WERI-Rb-1 (cell line): Measurements from ENCODE around the gene NR2F6.

ENCODE experiments used
- DNase-seq: peaks from one replicate; pipeline ENCODE4 v3.0.0-alpha.2; 2020
- H3K27ac ChIP-seq: fragments of 250-450 bp; sonication (Bioruptor Pico); 2 replicates; pipeline ENCODE4 v1.5.1; 2020; ENCODE audit warnings: mild to moderate bottlenecking, moderate library complexity
- H3K27me3 ChIP-seq: fragments of 250-450 bp; sonication (Bioruptor Pico); 2 replicates; pipeline ENCODE4 v1.5.1; 2021; ENCODE audit warnings: mild to moderate bottlenecking, low read depth, moderate library complexity; ENCODE audit not compliant: insufficient read depth, severe bottlenecking
- H3K36me3 ChIP-seq: fragments of 250-450 bp; sonication (Bioruptor Pico); 2 replicates; pipeline ENCODE4 v1.5.1; 2020; ENCODE audit warnings: mild to moderate bottlenecking, moderate library complexity
- H3K4me3 ChIP-seq: 2 replicates; pipeline ENCODE4 v1.5.1; 2011; ENCODE audit warnings: low read depth, mild to moderate bottlenecking, control low read depth, low read length
- H3K9me3 ChIP-seq: fragments of 250-450 bp; sonication (Bioruptor Pico); 2 replicates; pipeline ENCODE4 v1.5.1; 2021; ENCODE audit warnings: mild to moderate bottlenecking, moderate library complexity; ENCODE audit not compliant: severe bottlenecking
- TF ChIP-seq, protein P1 (sequence below): IDR thresholded peaks from 2 replicates; pipeline ENCODE4 v1.5.1; 2011; ENCODE audit warnings: low read depth, mild to moderate bottlenecking, control low read depth, inconsistent platforms, low read length

The NR2F6 gene

DNA sequence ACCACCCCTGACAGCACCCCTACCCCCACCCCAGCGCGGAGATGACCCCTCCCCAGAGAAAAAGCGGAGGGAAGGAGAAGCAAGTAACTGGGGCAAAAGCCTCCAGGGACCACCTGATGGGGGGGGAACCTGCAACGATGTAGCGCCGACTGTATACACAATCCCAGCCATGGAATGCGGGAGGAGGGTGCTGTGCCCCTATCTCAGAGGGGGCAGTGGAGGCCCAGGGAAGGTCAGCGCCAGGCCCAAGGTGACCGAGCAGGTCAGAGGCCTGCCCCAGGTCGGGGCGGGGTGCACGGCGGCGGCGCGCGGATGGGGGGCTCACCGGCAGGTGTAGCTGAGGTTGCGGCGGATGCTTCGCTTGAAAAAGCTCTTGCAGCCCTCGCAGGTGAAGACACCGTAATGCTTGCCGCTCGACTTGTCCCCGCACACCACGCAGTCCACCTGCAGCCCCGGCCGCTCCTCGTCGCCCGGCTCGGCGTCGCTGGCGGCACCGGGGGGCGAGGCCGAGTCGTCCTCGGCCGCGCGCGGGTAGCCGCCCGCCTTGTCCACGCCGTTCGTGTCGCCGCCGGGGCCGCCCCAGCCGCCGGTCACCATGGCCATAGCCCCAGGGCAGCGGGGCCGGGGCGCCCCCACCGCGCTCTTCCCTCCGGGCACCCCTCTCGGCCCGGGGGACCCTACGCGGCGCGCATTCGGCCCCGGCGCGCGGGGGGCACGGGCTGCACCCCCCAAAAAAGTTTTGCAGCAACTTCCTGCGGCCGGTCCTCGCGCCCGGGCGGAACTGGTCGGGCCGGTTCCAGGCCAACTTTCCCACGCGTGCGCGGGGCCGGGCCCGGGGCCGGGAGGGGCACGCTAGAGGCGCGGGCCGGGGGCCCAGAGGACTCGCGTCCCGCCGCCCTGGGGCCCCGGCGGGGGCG, 843 bp downstream of the NR2F6 start:
- no peak for DNase-seq
- Histone ChIP-seq H3K36me3 (peaks cover 24% of the 10 kb centered on the region), H3K27ac (peak overlapping the region; percentile 89), H3K4me3 (peak overlapping the region; percentile 72), H3K9me3 (no peaks in the 10 kb centered on the region), H3K27me3 (no peaks in the 10 kb centered on the region)
- TF ChIP-seq, protein P1, sequence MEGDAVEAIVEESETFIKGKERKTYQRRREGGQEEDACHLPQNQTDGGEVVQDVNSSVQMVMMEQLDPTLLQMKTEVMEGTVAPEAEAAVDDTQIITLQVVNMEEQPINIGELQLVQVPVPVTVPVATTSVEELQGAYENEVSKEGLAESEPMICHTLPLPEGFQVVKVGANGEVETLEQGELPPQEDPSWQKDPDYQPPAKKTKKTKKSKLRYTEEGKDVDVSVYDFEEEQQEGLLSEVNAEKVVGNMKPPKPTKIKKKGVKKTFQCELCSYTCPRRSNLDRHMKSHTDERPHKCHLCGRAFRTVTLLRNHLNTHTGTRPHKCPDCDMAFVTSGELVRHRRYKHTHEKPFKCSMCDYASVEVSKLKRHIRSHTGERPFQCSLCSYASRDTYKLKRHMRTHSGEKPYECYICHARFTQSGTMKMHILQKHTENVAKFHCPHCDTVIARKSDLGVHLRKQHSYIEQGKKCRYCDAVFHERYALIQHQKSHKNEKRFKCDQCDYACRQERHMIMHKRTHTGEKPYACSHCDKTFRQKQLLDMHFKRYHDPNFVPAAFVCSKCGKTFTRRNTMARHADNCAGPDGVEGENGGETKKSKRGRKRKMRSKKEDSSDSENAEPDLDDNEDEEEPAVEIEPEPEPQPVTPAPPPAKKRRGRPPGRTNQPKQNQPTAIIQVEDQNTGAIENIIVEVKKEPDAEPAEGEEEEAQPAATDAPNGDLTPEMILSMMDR = no peak

DNA sequence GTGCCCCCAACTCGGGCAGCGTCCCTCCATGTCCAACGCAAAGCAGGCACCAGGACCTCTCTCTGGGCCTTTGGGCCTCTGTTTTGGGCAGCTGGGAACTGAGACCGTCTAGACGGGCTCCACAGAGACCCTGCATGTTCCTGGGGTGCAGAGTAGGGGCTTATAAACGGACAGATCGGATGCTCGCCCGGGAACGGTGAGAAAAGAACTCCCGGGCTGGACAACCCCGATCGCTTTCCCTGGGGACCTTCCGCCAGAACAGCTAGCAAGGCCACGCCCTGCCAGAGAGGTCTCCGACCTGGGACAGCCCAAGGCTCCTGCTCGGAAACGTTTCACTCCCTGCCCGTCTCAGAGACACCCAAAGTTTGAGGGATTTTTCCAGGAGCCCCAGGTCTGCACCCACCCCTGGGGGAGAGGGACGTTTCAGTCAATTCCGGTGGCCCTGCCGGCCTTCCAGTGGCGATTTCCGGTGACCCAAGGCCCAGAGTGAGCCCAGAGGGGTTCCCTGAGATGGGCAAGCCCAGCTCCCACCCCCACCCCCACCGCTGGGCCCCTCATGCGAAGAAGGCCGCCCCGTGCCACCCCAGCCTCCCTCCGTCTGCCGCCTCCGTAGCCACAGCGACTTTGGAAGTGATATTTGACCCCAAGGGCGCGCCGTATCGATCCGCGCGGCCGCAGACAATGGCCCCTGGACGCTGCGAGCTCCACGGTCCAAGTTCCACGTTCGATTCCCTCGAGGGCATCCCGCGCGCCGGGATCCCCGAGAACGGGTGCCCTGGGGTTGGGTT, 1.7 kb downstream of the NR2F6 start:
- H3K36me3 ChIP-seq = peaks cover 31% of the 10 kb centered on the region
- peak; percentile 46 for DNase-seq
- no peaks in the 10 kb centered on the region for H3K9me3 ChIP-seq
- peak overlapping the region; percentile 89 for H3K27ac ChIP-seq
- H3K27me3 ChIP-seq = no peaks in the 10 kb centered on the region
- H3K4me3 ChIP-seq = peak overlapping the region; percentile 72
- TF ChIP-seq, protein P1 = no peak

DNA sequence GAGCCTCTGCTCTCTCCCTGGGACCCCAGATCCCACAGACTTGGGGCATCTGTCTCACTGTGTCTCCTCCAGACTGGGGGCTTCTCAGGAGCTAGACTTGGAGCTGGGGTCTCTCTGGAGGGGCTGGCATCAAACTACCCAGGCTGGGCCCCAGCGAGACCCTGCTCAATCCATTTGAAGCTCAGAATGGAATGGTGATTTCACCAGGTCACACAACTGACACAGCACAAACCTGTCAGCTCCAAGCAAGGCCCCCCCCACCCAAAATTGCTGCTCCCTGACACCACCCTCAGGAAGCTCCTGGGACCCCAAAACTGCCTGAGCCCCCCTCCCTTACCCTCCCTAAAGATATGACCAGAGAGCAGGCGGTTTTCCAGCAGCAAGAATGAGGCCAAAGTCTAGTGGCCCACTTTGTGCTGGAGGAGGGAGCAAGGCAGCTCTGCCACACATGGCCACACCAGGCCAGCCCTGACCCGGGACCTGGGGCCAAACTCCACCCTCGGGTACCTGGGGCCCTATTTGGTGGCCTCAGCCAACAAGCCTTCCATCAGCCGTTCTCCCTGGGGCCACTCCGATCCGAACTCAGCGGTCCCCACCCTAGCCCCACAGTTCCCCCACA, 2.4 kb downstream of the NR2F6 start:
- Histone ChIP-seq H3K4me3 (peak overlapping the region; percentile 72), H3K36me3 (peaks cover 39% of the 10 kb centered on the region), H3K27ac (peak overlapping the region; percentile 89), H3K27me3 (no peaks in the 10 kb centered on the region), H3K9me3 (no peaks in the 10 kb centered on the region)
- TF ChIP-seq, protein P1 = no peak
- no peak for DNase-seq

DNA sequence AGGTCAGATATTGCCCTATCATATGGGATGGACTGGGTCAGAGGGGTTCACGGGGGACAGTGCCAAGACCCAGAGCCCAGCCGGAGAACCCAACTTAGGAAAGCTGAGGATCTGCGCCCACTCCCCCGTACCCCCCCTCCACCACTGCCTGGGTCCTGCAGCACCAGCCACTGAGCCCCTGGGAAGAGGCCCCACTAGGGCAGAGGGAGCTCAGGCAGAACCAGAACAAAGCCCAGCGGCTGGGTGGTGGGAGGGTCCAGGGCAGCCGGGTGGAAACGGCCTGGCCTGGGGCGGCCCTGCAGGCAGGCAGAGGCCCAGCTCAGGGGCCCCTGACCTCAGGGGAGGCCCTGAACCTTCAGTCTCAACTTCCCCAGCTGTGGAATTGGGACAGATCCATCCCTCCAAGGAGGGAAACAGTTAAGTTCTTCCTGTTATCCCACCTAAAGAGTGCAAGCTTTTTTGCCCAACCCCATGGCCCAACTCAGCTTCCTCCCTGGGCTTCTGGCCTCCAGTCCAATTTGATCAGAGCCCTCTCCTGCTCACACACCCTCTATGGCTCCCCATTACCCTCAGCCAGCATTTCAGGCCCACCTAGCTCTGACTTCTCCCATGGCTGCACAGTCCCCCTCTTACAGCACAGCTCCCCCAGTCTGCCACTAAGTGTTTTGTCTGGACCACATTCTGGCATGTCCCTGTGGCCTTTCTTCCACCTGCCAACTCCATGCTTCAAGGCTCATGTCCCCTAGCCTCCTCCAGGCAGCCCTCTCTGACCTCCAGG, 3.1 kb downstream of the NR2F6 start:
- Histone ChIP-seq H3K9me3 (no peaks in the 10 kb centered on the region), H3K36me3 (peaks cover 46% of the 10 kb centered on the region), H3K27ac (peak overlapping the region; percentile 89), H3K4me3 (peak overlapping the region; percentile 72), H3K27me3 (no peaks in the 10 kb centered on the region)
- DNase-seq = no peak
- TF ChIP-seq, protein P1 = no peak

DNA sequence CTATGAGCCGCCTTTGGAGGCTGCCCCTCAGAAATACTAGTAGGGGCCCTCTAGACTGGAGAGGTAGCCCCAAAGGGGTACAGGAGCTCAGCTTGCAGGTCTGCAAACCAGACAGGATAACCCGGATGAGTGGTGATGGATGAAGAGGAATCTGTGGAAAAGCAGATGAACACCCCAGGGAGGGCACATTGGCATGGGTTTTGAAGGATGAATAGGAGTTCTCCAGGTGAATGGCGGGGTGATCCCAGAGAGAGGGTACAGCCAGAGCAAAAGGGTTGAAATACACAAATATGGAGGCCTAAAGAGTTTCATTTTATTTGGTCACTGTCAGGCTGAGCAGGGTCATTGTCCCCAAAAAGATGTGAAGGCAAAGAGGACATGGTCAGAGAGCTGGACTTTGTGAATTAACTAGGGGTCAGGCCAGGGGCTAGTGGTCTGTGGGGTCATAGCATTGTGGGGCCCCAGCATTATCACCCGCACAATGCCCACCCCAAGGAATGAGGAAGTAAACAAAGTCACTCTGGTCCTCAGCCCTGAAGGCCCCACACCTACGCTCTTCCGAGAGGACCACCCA, 4.8 kb downstream of the NR2F6 start:
- no peak for DNase-seq
- no peaks in the 10 kb centered on the region for H3K27me3 ChIP-seq
- peak overlapping the region; percentile 21 for H3K4me3 ChIP-seq
- TF ChIP-seq, protein P1 = no peak
- H3K27ac ChIP-seq = peak overlapping the region; percentile 89
- peaks cover 57% of the 10 kb centered on the region for H3K36me3 ChIP-seq
- no peaks in the 10 kb centered on the region for H3K9me3 ChIP-seq
